Breast epithelium (tissue), 4 donors: ENCODE data around the gene C1GALT1. TPM values are rescaled to one million over a fixed set of nuclear protein-coding genes. Genes with fewer than 3 reads are reported as not detected.

Experiments used
- DNase-seq, 2 donors: peaks; one replicate each; pipeline ENCODE4 v3.0.0-alpha.2; 2019; ENCODE audit warnings: low spot score in 2 of 2
- H3K27ac ChIP-seq, 2 donors: fragments of 200-600 bp; sonication (generic) in 1 of 2; one replicate each; pipeline ENCODE4 v1.5.1; 2016 to 2019; ENCODE audit warnings: mild to moderate bottlenecking in 1 of 2
- H3K27me3 ChIP-seq, 2 donors: fragments of 200-600 bp; sonication (generic) in 1 of 2; one replicate each; pipeline versions ENCODE4 v1.5.1 to v1.6.0; 2017 to 2019; ENCODE audit warnings: control low read depth in 1 of 2, mild to moderate bottlenecking in 1 of 2
- H3K36me3 ChIP-seq: fragments of 200-600 bp; one replicate; pipeline ENCODE4 v1.5.1; 2019
- H3K4me1 ChIP-seq, 2 donors: fragments of 200-600 bp; sonication (generic); one replicate each; pipeline ENCODE4 v1.5.1; 2016 to 2019; ENCODE audit warnings: control low read depth in 1 of 2
- H3K4me3 ChIP-seq, 3 donors: fragments of 200-600 bp; sonication (generic); 1 replicate in 2 of 3; 2 replicates in 1 of 3; pipeline ENCODE4 v1.5.1; 2016 to 2019; ENCODE audit warnings: mild to moderate bottlenecking in 3 of 3, moderate library complexity in 2 of 3
- H3K9me3 ChIP-seq, 2 donors: fragments of 200-600 bp; sonication (generic) in 1 of 2; one replicate each; pipeline ENCODE4 v1.5.1; 2016 to 2019; ENCODE audit warnings: control low read depth in 1 of 2
- CTCF ChIP-seq, 3 donors: fragments of 450-650 bp; IDR thresholded peaks; one replicate each; pipeline ENCODE4 v1.5.1; 2016 to 2017; ENCODE audit warnings: antibody characterized with exemption in 3 of 3, mild to moderate bottlenecking in 3 of 3, moderate library complexity in 3 of 3
- POLR2A ChIP-seq: fragments of 450-650 bp; IDR thresholded peaks from one replicate; pipeline ENCODE4 v1.6.1; 2016; ENCODE audit warnings: antibody characterized with exemption, mild to moderate bottlenecking, moderate library complexity
- POLR2AphosphoS5 ChIP-seq, 3 donors: sonication (generic); formaldehyde crosslinking; IDR thresholded peaks; one replicate each; pipeline ENCODE4 v1.6.1; 2017; ENCODE audit warnings: antibody characterized with exemption in 3 of 3
- intact Hi-C: fragments of 100-400 bp; cut with DNase I; formaldehyde crosslinking; loops from one replicate; pipeline ENCODE4 v1.15.1; 2023; ENCODE audit warnings: low total_unique reads
- total RNA-seq, 3 donors: library from RNA; depleted of rRNA; stranded (reverse); fragments of >200 nt; gene quantifications; one replicate each; pipeline ENCODE4 v1.1.0, GENCODE V29; 2016

C1GALT1 gene
- total RNA-seq, 3 donors from 2014 or later = 30.8 to 35.5 (median 34.7) TPM

GRCh38 chr7:7274782-7275181 is 92.4 kb downstream of the C1GALT1 start:
- no peaks in the 10 kb centered on the region for H3K4me1 ChIP-seq
- TF ChIP-seq POLR2A (no peak), CTCF (IDR thresholded peaks at IDR 0.05) (no peak), POLR2AphosphoS5 (IDR thresholded peaks at IDR 0.05) (no peak)
- no peak for DNase-seq
- no peaks in the 10 kb centered on the region for H3K36me3 ChIP-seq
- no peak overlapping the region for H3K4me3 ChIP-seq
- no peak overlapping the region for H3K27ac ChIP-seq
- intact Hi-C loops = no loop called here
- H3K9me3 ChIP-seq = no peaks in the 10 kb centered on the region
- no peaks in the 10 kb centered on the region for H3K27me3 ChIP-seq

GRCh38 chr7:7276161-7276560 is 93.8 kb downstream of the C1GALT1 start:
- TF ChIP-seq CTCF (IDR thresholded peaks at IDR 0.05) (no peak), POLR2A (no peak), POLR2AphosphoS5 (IDR thresholded peaks at IDR 0.05) (no peak)
- intact Hi-C loops = no loop called here
- DNase-seq = no peak

GRCh38 chr7:7290429-7291122 is 108.2 kb downstream of the C1GALT1 start:
- Histone ChIP-seq H3K27me3 (no peaks in the 10 kb centered on the region), H3K9me3 (peaks cover 0 to 10% of the 10 kb centered on the region in 2 donors), H3K27ac (no peak overlapping the region), H3K36me3 (no peaks in the 10 kb centered on the region), H3K4me3 (no peak overlapping the region), H3K4me1 (no peaks in the 10 kb centered on the region)
- DNase-seq = no peak
- intact Hi-C loops = no loop called here
- TF ChIP-seq CTCF (IDR thresholded peaks at IDR 0.05) = no peak

More at GRCh38 chr7:7276161-7276560, 93.8 kb downstream of the C1GALT1 start:
- Histone ChIP-seq H3K36me3 (no peaks in the 10 kb centered on the region), H3K4me3 (no peak overlapping the region), H3K9me3 (no peaks in the 10 kb centered on the region), H3K27me3 (no peaks in the 10 kb centered on the region), H3K4me1 (no peaks in the 10 kb centered on the region), H3K27ac (no peak overlapping the region)

- intact Hi-C loops = no loop called here
- DNase-seq = no peak
- Histone ChIP-seq H3K27me3 (no peaks in the 10 kb centered on the region), H3K4me1 (no peaks in the 10 kb centered on the region), H3K27ac (no peak overlapping the region), H3K4me3 (no peak overlapping the region), H3K9me3 (no peaks in the 10 kb centered on the region), H3K36me3 (no peaks in the 10 kb centered on the region)
- no peak for TF ChIP-seq POLR2A
- no peak for TF ChIP-seq POLR2AphosphoS5 (IDR thresholded peaks at IDR 0.05)
- TF ChIP-seq CTCF (IDR thresholded peaks at IDR 0.05) = no peak
These were observed 109.7 kb downstream of the C1GALT1 start for GRCh38 chr7:7292085-7292484.

- Histone ChIP-seq H3K27me3 (no peaks in the 10 kb centered on the region), H3K27ac (no peak overlapping the region), H3K9me3 (no peaks in the 10 kb centered on the region), H3K36me3 (no peaks in the 10 kb centered on the region), H3K4me1 (no peaks in the 10 kb centered on the region), H3K4me3 (no peak overlapping the region)
- TF ChIP-seq POLR2A = no peak
- TF ChIP-seq CTCF (IDR thresholded peaks at IDR 0.05) = no peak
- no peak for TF ChIP-seq POLR2AphosphoS5 (IDR thresholded peaks at IDR 0.05)
- intact Hi-C loops = no loop called here
- no peak for DNase-seq
These were observed 110.3 kb downstream of the C1GALT1 start for GRCh38 chr7:7292608-7293007.
